ENCODE data around the gene RRAGD. TPM values are rescaled to one million over a fixed set of nuclear protein-coding genes. Genes with fewer than 3 reads are reported as not detected.

RRAGD gene
- total and polyA plus RNA-seq, 2 of the 13 experiments (the other 11 are each of a cell fraction or from before 2014, with no cell fraction given), result 0.35 to 0.53 TPM

Other genes starting within 250 kb of the RRAGD start
- not detected in 2 replicates for gene GABRR1, start 194.9 kb downstream of the RRAGD start, total RNA-seq (2016; rRNA removed; fragmentation: Illumina TruSeq; extraction: Trizol)
- gene GABRR1, start 194.9 kb downstream of the RRAGD start, polyA plus RNA-seq (2011; rRNA removed), result not detected in 2 replicates
- not detected in 2 replicates for gene GABRR2, start 97.0 kb downstream of the RRAGD start, total RNA-seq (2016; rRNA removed; fragmentation: Illumina TruSeq; extraction: Trizol)
- gene GABRR2, start 97.0 kb downstream of the RRAGD start, polyA plus RNA-seq (2011; rRNA removed), result 0.13 and 0.24 TPM in 2 replicates
- gene UBE2J1, start 59.6 kb downstream of the RRAGD start, total RNA-seq (2016; rRNA removed; fragmentation: Illumina TruSeq; extraction: Trizol), result 19.3 and 29.5 TPM in 2 replicates
- 18.6 and 24.6 TPM in 2 replicates for gene UBE2J1, start 59.6 kb downstream of the RRAGD start, polyA plus RNA-seq (2011; rRNA removed)
- 0.13 and 0.18 TPM in 2 replicates for gene ANKRD6, start 20.9 kb upstream of the RRAGD start, total RNA-seq (2016; rRNA removed; fragmentation: Illumina TruSeq; extraction: Trizol)
- 0.36 and 0.48 TPM in 2 replicates for gene ANKRD6, start 20.9 kb upstream of the RRAGD start, polyA plus RNA-seq (2011; rRNA removed)
- gene LYRM2, start 226.5 kb upstream of the RRAGD start, total RNA-seq (2016; rRNA removed; fragmentation: Illumina TruSeq; extraction: Trizol), result 32.6 and 49.5 TPM in 2 replicates
- 13.8 and 17.8 TPM in 2 replicates for gene LYRM2, start 226.5 kb upstream of the RRAGD start, polyA plus RNA-seq (2011; rRNA removed)

All from HepG2 (cell line).